ENCODE results near the gene TMEM151B.

- no peak for TF ChIP-seq CTCF (IDR thresholded peaks at IDR 0.05; ENCODE audit: low read depth, low read length)
- TF ChIP-seq EZH2phosphoT487 (IDR thresholded peaks at IDR 0.05; ENCODE audit: low read depth): no peak
Observed at GRCh38 chr6:44355640-44356039, 85.4 kb downstream of the TMEM151B start.

Data from OCI-LY3 (cell line).